Prostate gland (tissue), 2 donors: ENCODE measurements around the gene STOML1.

Source experiments
- CTCF ChIP-seq, 4 experiments: fragments of 200-600 bp in 2 of 4; fragments of 450-650 bp in 2 of 4; sonication (generic) in 2 of 4; IDR thresholded peaks; 1 replicate in 3 of 4; 2 replicates in 1 of 4; pipeline ENCODE4 v1.5.1; 2016 to 2019; ENCODE audit warnings: antibody characterized with exemption in 4 of 4, mild to moderate bottlenecking in 2 of 4, moderate library complexity in 2 of 4
- POLR2A ChIP-seq: fragments of 450-650 bp; IDR thresholded peaks from one replicate; pipeline ENCODE4 v1.6.1; 2016; ENCODE audit warnings: antibody characterized with exemption, mild to moderate bottlenecking

DNA sequence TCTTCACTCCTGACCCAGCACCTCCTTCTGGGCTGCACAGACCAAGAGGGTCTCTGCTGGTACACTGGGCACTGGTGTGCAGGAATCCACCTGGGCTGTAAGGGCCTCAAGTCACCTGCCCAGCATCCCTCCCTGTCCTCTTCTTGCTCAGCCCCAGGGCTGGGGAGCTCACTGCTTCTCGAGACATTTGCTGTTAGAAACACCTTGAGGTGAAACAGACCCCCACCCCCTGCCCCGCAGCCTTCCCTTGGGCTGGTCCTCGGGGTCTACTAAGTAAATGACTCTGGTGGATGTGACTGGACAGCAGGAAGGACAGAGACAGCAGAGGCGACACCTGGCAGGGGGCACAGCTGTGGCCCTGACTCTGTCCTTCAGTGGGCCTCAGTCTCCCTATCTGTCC is 36.8 kb downstream of the STOML1 start:
- no peak for TF ChIP-seq POLR2A
- no peak for TF ChIP-seq CTCF (IDR thresholded peaks at IDR 0.05)
